ENCODE data around the gene XPNPEP2.

GRCh38 chrX:129701624-129702069 lies 37.1 kb upstream of the XPNPEP2 start:
- TF ChIP-seq POLR2A (IDR thresholded peaks at IDR 0.05) (no peak), CTCF (IDR thresholded peaks at IDR 0.05) (no peak), EP300 (IDR thresholded peaks at IDR 0.05) (no peak), POLR2AphosphoS5 (IDR thresholded peaks at IDR 0.05) (no peak)

Data from stomach (tissue), 4 donors.